Mesenchymal stem cell (in vitro differentiated cells and primary cell): ENCODE data around the gene MT1A. TPM values are rescaled to one million over a fixed set of nuclear protein-coding genes. Genes with fewer than 3 reads are reported as not detected.
A peak's percentile ranks its signal among the peaks of the same experiment; 100 is the strongest.

Experiments
- DNase-seq: peaks from one replicate; pipeline ENCODE4 v3.0.0-alpha.2; 2013
- H2AFZ ChIP-seq: one replicate; pipeline ENCODE4 v1.6.1; 2013; ENCODE audit warnings: low read depth, mild to moderate bottlenecking, control low read depth, inconsistent platforms, low read length, moderate library complexity
- H2AK5ac ChIP-seq: 2 replicates; pipeline ENCODE4 v1.6.1; 2013; ENCODE audit warnings: low read length, moderate library complexity, mild to moderate bottlenecking, inconsistent platforms; ENCODE audit not compliant: severe bottlenecking
- H2BK120ac ChIP-seq: one replicate; pipeline ENCODE4 v1.6.1; 2013; ENCODE audit warnings: low read depth, mild to moderate bottlenecking, inconsistent platforms, low read length, moderate library complexity
- H2BK12ac ChIP-seq, 2 experiments: one replicate each; pipeline ENCODE4 v1.6.1; 2013; ENCODE audit warnings: inconsistent platforms in 2 of 2, low read length in 2 of 2, mild to moderate bottlenecking in 2 of 2, moderate library complexity in 2 of 2, control low read depth in 1 of 2
- H2BK15ac ChIP-seq: one replicate; pipeline ENCODE4 v1.6.1; 2013; ENCODE audit warnings: mild to moderate bottlenecking, low read depth, inconsistent platforms; ENCODE audit not compliant: poor library complexity, severe bottlenecking
- H2BK5ac ChIP-seq: 2 replicates; pipeline ENCODE4 v1.6.1; 2013; ENCODE audit warnings: low read depth, mild to moderate bottlenecking, low read length, control low read depth, inconsistent platforms; ENCODE audit not compliant: poor library complexity, severe bottlenecking
- H3K14ac ChIP-seq, 2 experiments: one replicate each; pipeline ENCODE4 v1.6.1; 2013; ENCODE audit warnings: inconsistent platforms in 2 of 2, low read length in 2 of 2, control low read depth in 1 of 2, mild to moderate bottlenecking in 1 of 2, moderate library complexity in 1 of 2
- H3K18ac ChIP-seq, 2 experiments: one replicate each; pipeline ENCODE4 v1.6.1; 2013; ENCODE audit warnings: inconsistent platforms in 2 of 2, low read length in 2 of 2, control low read depth in 1 of 2, low read depth in 1 of 2, mild to moderate bottlenecking in 1 of 2
- H3K23ac ChIP-seq, 2 experiments: one replicate each; pipeline ENCODE4 v1.6.1; 2013; ENCODE audit warnings: inconsistent platforms in 2 of 2, low read length in 2 of 2, mild to moderate bottlenecking in 2 of 2, moderate library complexity in 2 of 2, control low read depth in 1 of 2
- H3K27ac ChIP-seq: 2 replicates; pipeline ENCODE4 v1.5.1; 2013; ENCODE audit warnings: mild to moderate bottlenecking, moderate library complexity, low read length, control low read depth, inconsistent platforms; ENCODE audit not compliant: poor library complexity, severe bottlenecking
- H3K27me3 ChIP-seq, 2 experiments: 2 replicates each; pipeline versions ENCODE4 v1.6.1 to v1.7.0; 2013; ENCODE audit warnings: low read length in 2 of 2, mild to moderate bottlenecking in 2 of 2, moderate library complexity in 2 of 2, control low read depth in 1 of 2, inconsistent platforms in 1 of 2; ENCODE audit not compliant: control insufficient read depth in 1 of 2, insufficient read depth in 1 of 2
- H3K36me3 ChIP-seq, 2 experiments: 2 replicates each; pipeline versions ENCODE4 v1.6.1 to v1.7.0; 2013; ENCODE audit warnings: low read length in 2 of 2, control low read depth in 1 of 2, inconsistent platforms in 1 of 2, low read depth in 1 of 2, mild to moderate bottlenecking in 1 of 2; ENCODE audit not compliant: insufficient read depth in 2 of 2, control insufficient read depth in 1 of 2
- H3K4ac ChIP-seq, 2 experiments: one replicate each; pipeline ENCODE4 v1.6.1; 2013; ENCODE audit warnings: inconsistent platforms in 2 of 2, low read length in 2 of 2, mild to moderate bottlenecking in 2 of 2, moderate library complexity in 2 of 2, control low read depth in 1 of 2, low read depth in 1 of 2
- H3K4me1 ChIP-seq: 2 replicates; pipeline ENCODE4 v1.6.1; 2013; ENCODE audit warnings: low read depth, low read length, control low read depth; ENCODE audit not compliant: control insufficient read depth, insufficient read depth
- H3K4me2 ChIP-seq: 2 replicates; pipeline ENCODE4 v1.6.1; 2013; ENCODE audit warnings: low read length, mild to moderate bottlenecking, inconsistent platforms; ENCODE audit not compliant: poor library complexity, severe bottlenecking
- H3K4me3 ChIP-seq, 2 experiments: 2 replicates each; pipeline versions ENCODE4 v1.5.1 to v1.7.0; 2013; ENCODE audit warnings: low read length in 2 of 2, mild to moderate bottlenecking in 2 of 2, control low read depth in 1 of 2, low read depth in 1 of 2; ENCODE audit not compliant: insufficient read depth in 1 of 2
- H3K79me1 ChIP-seq: replicated peaks from 2 replicates; pipeline ENCODE4 v1.6.1; 2013; ENCODE audit warnings: mild to moderate bottlenecking, control low read depth, low read length, inconsistent platforms; ENCODE audit not compliant: poor library complexity, severe bottlenecking
- H3K9ac ChIP-seq: 2 replicates; pipeline ENCODE4 v1.7.0; 2013; ENCODE audit warnings: mild to moderate bottlenecking, low read length, moderate library complexity
- H3K9me3 ChIP-seq: 2 replicates; pipeline ENCODE4 v1.7.0; 2013; ENCODE audit warnings: mild to moderate bottlenecking, low read length; ENCODE audit not compliant: control insufficient read depth
- H4K8ac ChIP-seq: one replicate; pipeline ENCODE4 v1.6.1; 2013; ENCODE audit warnings: inconsistent platforms, mild to moderate bottlenecking, low read length, moderate library complexity
- H4K91ac ChIP-seq: one replicate; pipeline ENCODE4 v1.6.1; 2013; ENCODE audit warnings: mild to moderate bottlenecking, low read length, inconsistent platforms
- WGBS: methylation state at CpG from one replicate; pipeline ENCODE4 v1.1.7; 2013; ENCODE audit warnings: mixed read lengths; 5-methylcytosine and 5-hydroxymethylcytosine counted together
- polyA plus RNA-seq, 2 experiments: library from polyadenylated mRNA; stranded (reverse); fragments of 200-250 nt; gene quantifications; one replicate each; pipeline ENCODE4 v1.2.3, GENCODE V29; 2013

Gene MT1A
- 0.68 TPM for polyA plus RNA-seq (2013, experiment 1 of 2)
- 0.60 TPM for polyA plus RNA-seq (2013, experiment 2 of 2)

- peak within 1 kb of the TSS in 1 of 2 experiments; percentile 76 for H3K14ac ChIP-seq
- WGBS: 2% methylated on average over 67 of the region's 68 CpGs
- no peaks in the 10 kb centered on the region for H3K36me3 ChIP-seq
- H3K27me3 ChIP-seq: peaks cover 16 to 94% of the 10 kb centered on the region in 2 experiments
- peak within 1 kb of the TSS; percentile 43 to 72 for H3K4me3 ChIP-seq
- H3K4me2 ChIP-seq: peak within 1 kb of the TSS; percentile 88
- H4K8ac ChIP-seq: no peak within 1 kb of the TSS
- H3K9me3 ChIP-seq: no peaks in the 10 kb centered on the region
- no peaks in the 10 kb centered on the region for H3K79me1 ChIP-seq
- peaks cover 19% of the 10 kb centered on the region for H3K4me1 ChIP-seq
- peak; percentile 36 for DNase-seq
- no peak within 1 kb of the TSS for H2BK15ac ChIP-seq
- H3K27ac ChIP-seq: no peak within 1 kb of the TSS
- H2AK5ac ChIP-seq: no peak within 1 kb of the TSS
- H2BK5ac ChIP-seq: no peak within 1 kb of the TSS
- peak within 1 kb of the TSS; percentile 34 for H2AFZ ChIP-seq
- no peak within 1 kb of the TSS for H4K91ac ChIP-seq
- no peak within 1 kb of the TSS for H2BK120ac ChIP-seq
- H3K9ac ChIP-seq: peak within 1 kb of the TSS; percentile 77
- H3K18ac ChIP-seq: no peak within 1 kb of the TSS
- peak within 1 kb of the TSS in 1 of 2 experiments; percentile 55 for H2BK12ac ChIP-seq
- peak within 1 kb of the TSS in 1 of 2 experiments; percentile 20 for H3K4ac ChIP-seq
- H3K23ac ChIP-seq: peak within 1 kb of the TSS in 1 of 2 experiments; percentile 23
These were observed at the start of gene MT1A for GRCh38 chr16:56637814-56638750. MT1A (plus strand) TSS chr16:56638666; CDS start chr16:56638739, 73 bp downstream.

GRCh38 chr16:56588781-56589140, 49.7 kb upstream of the MT1A start:
- H2BK15ac ChIP-seq: no peak overlapping the region
- H3K4me2 ChIP-seq: peak overlapping the region; percentile 63
- H3K79me1 ChIP-seq: no peaks in the 10 kb centered on the region
- no peak for DNase-seq
- WGBS: 67% methylated on average over 9 of the region's 9 CpGs
- no peak overlapping the region for H2AFZ ChIP-seq
- H2BK12ac ChIP-seq: no peak overlapping the region
- peak overlapping the region in 1 of 2 experiments; percentile 70 for H3K4me3 ChIP-seq
- no peak overlapping the region for H3K18ac ChIP-seq
- H3K9me3 ChIP-seq: no peaks in the 10 kb centered on the region
- no peaks in the 10 kb centered on the region for H3K36me3 ChIP-seq
- H3K4me1 ChIP-seq: peaks cover 10% of the 10 kb centered on the region
- no peak overlapping the region for H3K23ac ChIP-seq
- no peak overlapping the region for H3K9ac ChIP-seq
- H3K27ac ChIP-seq: no peak overlapping the region
- no peak overlapping the region for H4K91ac ChIP-seq
- H2AK5ac ChIP-seq: no peak overlapping the region
- no peak overlapping the region for H2BK120ac ChIP-seq
- H4K8ac ChIP-seq: no peak overlapping the region
- no peak overlapping the region for H2BK5ac ChIP-seq
- no peak overlapping the region for H3K14ac ChIP-seq
- no peak overlapping the region for H3K4ac ChIP-seq
- peaks cover 71 to 75% of the 10 kb centered on the region in 2 experiments for H3K27me3 ChIP-seq

- Histone ChIP-seq H4K8ac (no peak within 1 kb of the TSS), H3K79me1 (no peaks in the 10 kb centered on the region), H3K18ac (no peak within 1 kb of the TSS), H3K36me3 (no peaks in the 10 kb centered on the region), H2BK12ac (no peak within 1 kb of the TSS), H3K4me3 (peak within 1 kb of the TSS; percentile 47 to 70), H3K27ac (no peak within 1 kb of the TSS), H3K23ac (no peak within 1 kb of the TSS), H2AFZ (no peak within 1 kb of the TSS), H4K91ac (no peak within 1 kb of the TSS), H2BK5ac (no peak within 1 kb of the TSS), H3K14ac (no peak within 1 kb of the TSS), H2AK5ac (no peak within 1 kb of the TSS), H3K9me3 (no peaks in the 10 kb centered on the region), H3K4me2 (peak within 1 kb of the TSS; percentile 63), H3K4me1 (peaks cover 10% of the 10 kb centered on the region), H3K4ac (no peak within 1 kb of the TSS), H3K9ac (no peak within 1 kb of the TSS), H3K27me3 (peaks cover 66 to 75% of the 10 kb centered on the region in 2 experiments), H2BK120ac (no peak within 1 kb of the TSS), H2BK15ac (no peak within 1 kb of the TSS)
- DNase-seq: no peak
- 11% methylated on average over 76 of the region's 87 CpGs for WGBS
These were observed 49.1 kb upstream of the MT1A start, which contains the start of gene MT3 for GRCh38 chr16:56589141-56590039. MT3 (plus strand) TSS chr16:56589528; CDS start chr16:56589591, 63 bp downstream.
